WI38 (cell line): ENCODE data around the gene PTGER2.

Experiments
- H3K4me3 ChIP-seq: 2 replicates; pipeline ENCODE4 v1.5.1; 2011; ENCODE audit warnings: low read depth, mild to moderate bottlenecking, control low read depth, low read length
- CTCF ChIP-seq: IDR thresholded peaks from 2 replicates; pipeline ENCODE4 v1.5.1; 2012; ENCODE audit warnings: low read depth, mild to moderate bottlenecking, control low read depth, low read length

The PTGER2 gene

GRCh38 chr14:52355526-52355925 is 41.4 kb downstream of the PTGER2 start:
- H3K4me3 ChIP-seq: 0 out of 2 replicates have a peak overlapping the region, but pooled peaks have one; percentile 4
- TF ChIP-seq CTCF: no peak

GRCh38 chr14:52356025-52356424 is 41.9 kb downstream of the PTGER2 start:
- TF ChIP-seq CTCF: no peak
- no peak overlapping the region for H3K4me3 ChIP-seq

- no peak for TF ChIP-seq CTCF
Measured at GRCh38 chr14:52360831-52361230, 46.7 kb downstream of the PTGER2 start.

GRCh38 chr14:52363041-52363704 is 49.1 kb downstream of the PTGER2 start:
- no peak overlapping the region for H3K4me3 ChIP-seq
- no peak for TF ChIP-seq CTCF

More at GRCh38 chr14:52360831-52361230, 46.7 kb downstream of the PTGER2 start:
- H3K4me3 ChIP-seq: no peak overlapping the region

GRCh38 chr14:52363961-52364360 is 49.8 kb downstream of the PTGER2 start:
- H3K4me3 ChIP-seq: no peak overlapping the region
- TF ChIP-seq CTCF: no peak

GRCh38 chr14:52365071-52365470 is 51.0 kb downstream of the PTGER2 start:
- no peak overlapping the region for H3K4me3 ChIP-seq
- no peak for TF ChIP-seq CTCF

- no peak overlapping the region for H3K4me3 ChIP-seq
- no peak for TF ChIP-seq CTCF
Measured at GRCh38 chr14:52366796-52367315, 52.7 kb downstream of the PTGER2 start.
